GM15510 (cell line): ENCODE data around the gene CALB2.

Experiments used
- POLR2A ChIP-seq: IDR thresholded peaks from 3 replicates; pipeline ENCODE4 v1.6.1; 2011; ENCODE audit warnings: borderline replicate concordance; ENCODE audit not compliant: insufficient read length; ENCODE audit errors: extremely low read depth

CALB2 gene

DNA sequence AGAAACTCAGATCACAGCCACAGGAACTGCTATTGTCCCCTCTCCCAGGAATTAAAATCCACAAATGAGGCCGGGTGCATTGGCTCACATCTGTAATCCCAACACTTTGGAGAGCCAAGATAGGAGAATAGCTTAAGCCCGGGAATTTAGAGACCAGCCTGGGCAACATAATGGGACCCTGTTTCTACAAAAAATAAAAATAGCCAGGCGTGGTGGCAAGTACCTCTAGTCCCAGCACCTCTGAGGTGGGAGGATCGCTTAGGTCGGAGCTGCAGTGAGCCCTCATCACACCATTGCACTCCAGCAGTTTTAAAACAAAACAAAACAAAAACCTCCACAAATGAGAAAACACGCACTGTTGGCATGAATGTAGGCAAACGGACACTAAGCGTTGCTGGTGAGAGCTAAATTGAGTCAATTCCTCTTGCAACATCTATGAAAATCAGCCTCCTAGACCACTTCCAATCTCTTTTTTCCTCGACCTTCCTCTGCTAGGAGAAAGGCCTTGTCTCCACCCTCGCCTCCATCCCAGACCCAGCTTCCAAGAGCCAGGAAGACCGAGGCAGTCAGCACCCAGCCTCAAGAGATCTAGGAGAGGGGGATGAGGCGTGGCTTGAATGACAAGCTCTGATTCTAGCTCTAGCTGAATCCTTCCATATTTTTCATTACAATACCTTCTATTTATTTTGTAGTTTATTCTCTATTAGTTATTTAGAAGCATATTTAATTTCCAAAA is 68.5 kb downstream of the CALB2 start:
- TF ChIP-seq POLR2A, result no peak

DNA sequence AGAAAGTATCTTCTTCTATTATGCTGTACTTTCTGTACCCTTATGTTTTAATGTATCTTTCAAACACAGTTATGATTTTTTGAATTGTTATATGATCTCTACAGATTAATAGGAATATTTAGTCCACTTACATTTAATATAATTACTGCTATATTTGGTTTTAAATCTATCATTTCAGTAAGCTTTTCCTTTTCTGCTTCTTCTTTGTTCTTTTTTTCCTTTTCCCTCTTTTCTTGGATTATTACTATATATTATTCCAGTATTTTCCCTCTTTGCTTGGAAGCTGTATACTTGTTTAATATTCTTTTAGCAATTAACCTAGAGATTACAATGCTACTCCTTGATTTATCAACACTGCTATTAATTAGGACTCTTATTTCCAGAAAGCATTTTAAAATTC is 69.9 kb downstream of the CALB2 start:
- TF ChIP-seq POLR2A, result no peak

DNA sequence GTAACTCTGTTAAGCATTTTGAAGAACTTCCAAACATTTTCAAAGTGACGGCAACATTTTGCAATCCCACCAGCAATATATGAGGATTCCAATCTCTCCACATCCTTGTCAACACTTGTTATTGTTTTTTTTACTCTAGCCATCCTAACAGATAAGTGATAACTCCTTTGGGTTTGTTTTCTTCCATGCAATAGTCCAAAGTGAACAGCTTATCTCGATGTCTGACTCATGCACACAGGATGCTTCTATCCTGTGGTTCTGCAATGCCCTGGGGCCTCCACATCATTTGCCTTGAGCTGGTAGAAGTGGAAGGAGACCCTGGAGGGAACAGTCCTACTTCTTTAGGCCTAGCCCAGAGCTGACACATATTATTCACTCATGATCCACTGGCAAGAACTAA is 70.4 kb downstream of the CALB2 start:
- TF ChIP-seq POLR2A, result no peak

DNA sequence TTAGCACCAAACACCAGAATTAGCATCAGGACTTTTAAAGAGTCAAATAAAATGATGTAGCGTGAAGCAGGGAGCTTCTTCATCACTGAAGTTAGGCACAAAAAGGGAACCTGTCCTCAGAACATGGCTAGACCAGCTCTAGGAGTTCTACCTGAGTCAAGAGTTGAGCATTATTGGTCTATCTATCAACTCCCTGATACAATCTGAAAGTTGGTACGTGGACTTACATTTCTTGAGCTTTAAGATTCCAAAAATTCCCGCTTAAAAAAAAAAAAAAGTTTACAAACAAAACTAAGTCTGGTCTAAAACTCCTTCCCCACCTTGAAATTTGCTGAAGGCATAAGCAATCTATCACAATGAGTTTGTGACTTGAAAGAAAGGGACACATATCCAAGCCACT is 71.1 kb downstream of the CALB2 start:
- TF ChIP-seq POLR2A, result no peak

- TF ChIP-seq POLR2A, result no peak
Observed at GRCh38 chr16:71430744-71431143, 72.2 kb downstream of the CALB2 start.

GRCh38 chr16:71431176-71431575 is 72.7 kb downstream of the CALB2 start:
- no peak for TF ChIP-seq POLR2A

DNA sequence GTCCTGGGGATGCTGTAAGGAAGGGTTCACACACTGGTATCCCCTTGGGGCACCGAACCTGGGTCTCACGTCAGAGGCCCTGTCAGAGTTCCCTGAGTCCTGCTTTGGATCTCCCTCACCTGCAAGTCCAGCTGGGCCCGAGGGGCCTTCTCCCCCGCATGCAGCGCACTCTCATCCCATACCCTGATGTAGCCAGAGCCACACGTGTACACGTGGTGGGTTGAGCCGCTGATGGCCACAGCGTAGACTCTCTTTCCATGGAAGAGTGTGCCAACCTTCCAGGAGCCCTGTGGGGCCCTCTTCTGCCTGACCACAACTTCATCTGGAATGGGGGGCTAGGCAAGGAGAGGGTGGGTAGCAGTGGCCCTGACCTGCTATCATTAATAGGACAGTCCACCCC is 73.5 kb downstream of the CALB2 start:
- no peak for TF ChIP-seq POLR2A

DNA sequence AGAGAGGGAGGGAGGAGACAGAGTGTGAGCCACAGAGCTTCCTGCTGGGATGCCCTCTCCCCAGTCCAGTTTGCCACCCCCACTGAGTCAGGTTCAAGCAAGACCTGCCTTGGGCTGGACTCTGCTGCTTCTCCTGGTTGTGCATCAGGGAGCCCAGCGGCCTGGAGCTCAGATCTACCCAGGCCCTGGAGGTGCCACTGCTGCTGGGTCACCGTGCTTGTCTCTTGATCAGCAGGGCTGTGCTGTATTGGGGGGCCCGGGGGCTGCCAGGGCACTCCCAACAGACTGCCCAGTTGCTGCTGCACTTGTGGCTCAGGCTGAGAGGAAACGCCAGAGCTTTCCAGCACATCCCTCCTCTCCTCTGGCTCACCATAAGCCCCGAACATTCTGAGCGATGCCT is 74.4 kb downstream of the CALB2 start:
- TF ChIP-seq POLR2A, result no peak

DNA sequence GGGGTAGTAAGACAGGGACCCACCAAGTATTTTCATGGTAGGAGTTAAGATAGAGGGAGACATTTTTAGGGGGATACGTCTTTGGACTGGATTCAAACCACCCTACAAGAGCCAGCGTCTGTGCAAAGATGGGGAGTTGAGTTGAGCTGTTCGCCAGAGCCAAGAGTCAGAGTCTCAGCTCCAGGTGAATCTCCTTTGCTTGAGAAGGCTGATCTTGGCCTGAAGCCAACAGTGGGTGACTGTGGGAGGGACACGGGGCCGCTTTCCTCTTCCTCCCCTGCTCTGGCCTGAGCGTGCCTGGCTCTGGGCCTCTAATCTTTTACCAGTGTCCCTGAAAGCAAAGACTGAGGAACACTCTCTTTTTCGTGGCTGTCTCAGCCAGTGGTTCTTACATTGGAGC is 78.0 kb downstream of the CALB2 start:
- no peak for TF ChIP-seq POLR2A

GRCh38 chr16:71439523-71439922 is 81.0 kb downstream of the CALB2 start:
- no peak for TF ChIP-seq POLR2A
